ENCODE data around the gene NDUFB10.
"Not testable (repeated sequence)": the region's sequence is repeated elsewhere in the genome, so short reads cannot be mapped to it uniquely, and the experiment has no call there.

NDUFB10 gene

DNA sequence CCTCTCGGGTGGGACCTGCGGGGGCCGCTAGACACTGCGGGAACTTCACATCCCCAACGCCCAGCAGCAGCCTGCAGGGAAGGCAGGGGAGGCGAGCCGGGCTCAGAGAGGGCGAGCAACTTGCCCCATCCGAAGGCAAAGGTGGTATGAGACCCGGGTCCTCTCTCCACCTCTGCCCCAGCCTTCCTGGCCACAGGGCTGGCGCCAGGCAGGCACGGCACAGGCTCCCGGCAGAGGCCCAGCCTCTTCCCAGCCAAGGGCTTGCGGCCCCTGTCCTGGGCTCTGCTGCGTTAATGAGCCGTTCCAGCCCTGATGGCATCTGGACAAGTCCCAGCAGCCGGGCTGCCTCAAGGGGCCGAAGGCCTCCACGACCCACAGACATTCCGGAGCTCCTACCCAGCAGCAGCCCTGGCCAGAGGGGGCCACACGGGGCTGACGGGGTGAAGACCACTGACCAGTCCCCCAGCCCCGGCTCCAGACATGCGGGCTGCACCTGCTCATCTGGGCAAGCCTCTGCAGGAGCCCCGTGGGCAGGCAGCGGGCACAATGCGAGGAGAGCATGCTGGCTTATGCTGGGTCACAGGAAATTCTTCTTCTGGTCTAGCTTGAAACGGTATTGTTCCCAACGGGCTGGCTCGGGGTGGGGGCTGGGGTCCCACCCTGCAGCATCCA is 39.9 kb upstream of the NDUFB10 start:
- Histone ChIP-seq H3K27ac (no peak overlapping the region), H3K4me3 (no peak overlapping the region)
- TF ChIP-seq, protein P1, sequence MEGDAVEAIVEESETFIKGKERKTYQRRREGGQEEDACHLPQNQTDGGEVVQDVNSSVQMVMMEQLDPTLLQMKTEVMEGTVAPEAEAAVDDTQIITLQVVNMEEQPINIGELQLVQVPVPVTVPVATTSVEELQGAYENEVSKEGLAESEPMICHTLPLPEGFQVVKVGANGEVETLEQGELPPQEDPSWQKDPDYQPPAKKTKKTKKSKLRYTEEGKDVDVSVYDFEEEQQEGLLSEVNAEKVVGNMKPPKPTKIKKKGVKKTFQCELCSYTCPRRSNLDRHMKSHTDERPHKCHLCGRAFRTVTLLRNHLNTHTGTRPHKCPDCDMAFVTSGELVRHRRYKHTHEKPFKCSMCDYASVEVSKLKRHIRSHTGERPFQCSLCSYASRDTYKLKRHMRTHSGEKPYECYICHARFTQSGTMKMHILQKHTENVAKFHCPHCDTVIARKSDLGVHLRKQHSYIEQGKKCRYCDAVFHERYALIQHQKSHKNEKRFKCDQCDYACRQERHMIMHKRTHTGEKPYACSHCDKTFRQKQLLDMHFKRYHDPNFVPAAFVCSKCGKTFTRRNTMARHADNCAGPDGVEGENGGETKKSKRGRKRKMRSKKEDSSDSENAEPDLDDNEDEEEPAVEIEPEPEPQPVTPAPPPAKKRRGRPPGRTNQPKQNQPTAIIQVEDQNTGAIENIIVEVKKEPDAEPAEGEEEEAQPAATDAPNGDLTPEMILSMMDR (IDR thresholded peaks at IDR 0.05) = no peak
- no peak for DNase-seq (ENCODE audit: low spot score)

DNA sequence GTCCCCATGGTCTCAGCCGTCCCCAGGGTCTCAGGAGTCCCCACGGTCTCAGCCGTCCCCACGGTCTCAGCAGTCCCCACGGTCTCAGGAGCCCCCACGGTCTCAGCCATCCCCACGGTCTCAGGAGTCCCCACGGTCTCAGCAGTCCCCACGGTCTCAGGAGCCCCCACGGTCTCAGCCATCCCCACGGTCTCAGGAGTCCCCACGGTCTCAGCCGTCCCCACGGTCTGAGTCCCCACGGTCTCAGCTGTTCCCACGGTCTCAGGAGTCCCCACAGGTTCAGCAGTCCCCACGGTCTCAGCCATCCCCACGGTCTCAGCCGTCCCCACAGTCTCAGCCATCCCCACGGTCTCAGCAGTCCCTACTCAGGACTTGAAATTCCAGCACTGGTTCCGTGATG is 39.2 kb upstream of the NDUFB10 start:
- DNase-seq (ENCODE audit: low spot score); H3K4me3 ChIP-seq; H3K27ac ChIP-seq: not testable (repeated sequence)

- no peak for DNase-seq (ENCODE audit: low spot score)
- TF ChIP-seq, protein P1 (IDR thresholded peaks at IDR 0.05) = no peak
- Histone ChIP-seq H3K27ac (no peak overlapping the region), H3K4me3 (no peak overlapping the region)
Measured at GRCh38 chr16:1920727-1921171, 38.6 kb upstream of the NDUFB10 start.

- no peak overlapping the region for H3K27ac ChIP-seq
- TF ChIP-seq, protein P1 (IDR thresholded peaks at IDR 0.05) = no peak
- H3K4me3 ChIP-seq = no peak overlapping the region
- no peak for DNase-seq (ENCODE audit: low spot score)
Measured at GRCh38 chr16:1922357-1922756, 37.0 kb upstream of the NDUFB10 start.

DNA sequence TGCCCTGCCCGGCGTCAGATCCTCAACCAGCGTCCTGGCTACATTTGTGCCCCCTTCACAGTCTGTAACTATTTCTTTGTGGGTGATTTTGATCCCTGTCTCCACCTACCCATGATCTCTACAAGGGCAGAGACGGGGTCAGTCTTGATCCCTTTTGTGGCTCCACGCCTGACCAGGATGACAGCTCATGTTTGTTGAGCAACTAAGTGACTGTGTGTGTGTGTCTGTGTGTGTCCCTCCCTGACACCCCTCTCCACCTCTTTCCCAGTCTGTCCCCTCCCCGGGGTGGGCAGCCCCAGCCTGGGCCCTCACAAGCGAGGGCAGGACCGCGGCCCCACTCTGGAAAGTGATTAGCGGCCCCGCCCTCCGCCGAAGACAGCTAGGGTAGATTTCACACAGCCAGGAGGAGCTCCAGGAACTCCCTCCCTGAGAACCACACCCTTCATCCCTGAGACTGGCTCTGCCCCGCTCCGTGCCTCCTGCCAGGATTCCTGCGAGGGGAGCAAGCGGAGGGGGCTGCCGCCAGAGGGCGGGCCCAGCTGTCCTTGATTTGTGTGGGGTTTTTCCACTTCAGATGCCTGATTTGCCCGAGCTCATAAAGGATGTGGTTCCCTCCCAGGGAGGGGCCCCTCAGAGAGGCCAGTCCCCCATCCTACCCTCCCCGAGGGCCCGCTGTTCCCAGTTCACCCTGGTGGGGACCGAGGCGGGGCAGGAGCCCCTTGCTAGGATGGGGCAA is 35.9 kb upstream of the NDUFB10 start:
- TF ChIP-seq, protein P1 (IDR thresholded peaks at IDR 0.05) = no peak
- Histone ChIP-seq H3K4me3 (no peak overlapping the region), H3K27ac (no peak overlapping the region)
- no peak for DNase-seq (ENCODE audit: low spot score)

DNA sequence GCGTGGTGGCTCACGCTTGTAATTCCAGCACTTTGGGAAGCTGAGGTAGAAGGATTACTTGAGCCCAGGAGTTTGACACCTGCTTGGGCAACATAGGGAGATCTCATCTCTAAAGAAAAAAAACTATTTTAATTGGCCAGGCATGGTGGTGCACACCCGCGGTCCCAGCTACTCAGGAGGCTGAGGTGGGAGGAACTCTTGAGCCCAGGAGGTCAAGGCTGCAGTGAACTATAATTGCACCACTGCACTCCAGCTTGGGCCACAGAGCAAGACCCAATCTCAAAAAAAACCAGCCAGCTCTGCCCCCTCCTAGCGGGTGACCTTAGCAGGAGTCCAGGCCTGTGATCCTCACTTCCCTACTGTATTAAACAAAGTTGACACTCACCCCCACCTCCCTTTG is 35.2 kb upstream of the NDUFB10 start:
- DNase-seq (ENCODE audit: low spot score) = no peak
- Histone ChIP-seq H3K27ac (no peak overlapping the region), H3K4me3 (no peak overlapping the region)
- TF ChIP-seq, protein P1 (IDR thresholded peaks at IDR 0.05) = no peak

GRCh38 chr16:1926271-1926670 is 33.1 kb upstream of the NDUFB10 start:
- TF ChIP-seq, protein P1 (IDR thresholded peaks at IDR 0.05) = no peak
- DNase-seq (ENCODE audit: low spot score) = no peak
- Histone ChIP-seq H3K4me3 (no peak overlapping the region), H3K27ac (no peak overlapping the region)

Measured in coronary artery (tissue), 2 donors.